Endothelial cell of umbilical vein (primary cell): ENCODE results near the gene FBXW4. TPM values are rescaled to one million over a fixed set of nuclear protein-coding genes. Genes with fewer than 3 reads are reported as not detected.

Experiments
- BruUV-seq: library from RNA; stranded (reverse); fragments of 400-500 nt; replicated peaks from 2 replicates; lab custom pipeline; 2021; lab: Mats Ljungman, UMichigan
- CTCF ChIA-PET: fragments of 300-600, 350-600 bp; sonication (Branson Sonifier 250); formaldehyde crosslinking; loops from one replicate; lab custom pipeline; 2021; ENCODE audit warnings: antibody characterized with exemption, inconsistent platforms; lab: Charles Lee
- POLR2A ChIA-PET: fragments of 300-600, 350-600 bp; sonication (Branson Sonifier 250); formaldehyde crosslinking; loops from one replicate; lab custom pipeline; 2021; ENCODE audit warnings: antibody characterized with exemption, inconsistent platforms; lab: Charles Lee
- DNase-seq: peaks from one replicate; pipeline ENCODE4 v3.0.0-alpha.2; 2011; ENCODE audit warnings: low read depth, low spot score
- FAIRE-seq: peaks from 2 replicates; lab custom pipeline; 2011; peaks lifted over from hg19 to GRCh38; lab: Jason Lieb, UNC
- H2AFZ ChIP-seq: 2 replicates; pipeline ENCODE4 v1.6.0; 2012; ENCODE audit warnings: low read depth, low read length, control low read depth, inconsistent platforms
- H3K27ac ChIP-seq: 2 replicates; pipeline ENCODE4 v1.5.1; 2011; ENCODE audit warnings: low read depth, mild to moderate bottlenecking, control low read depth, low read length, moderate library complexity; ENCODE audit not compliant: insufficient read depth
- H3K27me3 ChIP-seq, 2 experiments: 2 replicates each; pipeline versions ENCODE4 v1.6.0 to v1.6.1; 2011; ENCODE audit warnings: low read length in 2 of 2, mixed read lengths in 1 of 2; ENCODE audit not compliant: control insufficient read depth in 2 of 2, insufficient read depth in 2 of 2
- H3K36me3 ChIP-seq, 2 experiments: 2 replicates in 1 of 2; 3 replicates in 1 of 2; pipeline ENCODE4 v1.5.1; 2011; ENCODE audit warnings: low read length in 2 of 2, mild to moderate bottlenecking in 1 of 2, moderate library complexity in 1 of 2; ENCODE audit not compliant: control insufficient read depth in 2 of 2, insufficient read depth in 2 of 2; ENCODE audit errors: extremely low read depth in 1 of 2
- H3K4me1 ChIP-seq: 3 replicates; pipeline ENCODE4 v1.5.1; 2011; ENCODE audit warnings: mild to moderate bottlenecking, low read length; ENCODE audit not compliant: control insufficient read depth, insufficient read depth; ENCODE audit errors: extremely low read depth
- H3K4me2 ChIP-seq: 2 replicates; pipeline ENCODE4 v1.6.1; 2011; ENCODE audit warnings: low read length, control low read depth, mixed read lengths; ENCODE audit not compliant: insufficient read depth
- H3K4me3 ChIP-seq, 3 experiments: fragments of 200-600 bp in 1 of 3; sonication (generic), shearing (Covaris generic) in 1 of 3; replicated peaks in 1 of 3; 2 replicates each; pipeline ENCODE4 v1.5.1; 2011 to 2016; ENCODE audit warnings: control low read depth in 3 of 3, low read length in 3 of 3, mild to moderate bottlenecking in 2 of 3, inconsistent platforms in 1 of 3, low read depth in 1 of 3, moderate library complexity in 1 of 3; ENCODE audit not compliant: insufficient read depth in 1 of 3
- H3K79me2 ChIP-seq: 2 replicates; pipeline ENCODE4 v1.6.0; 2012; ENCODE audit warnings: low read length, inconsistent platforms; ENCODE audit not compliant: control insufficient read depth, insufficient read depth
- H3K9ac ChIP-seq: replicated peaks from 2 replicates; pipeline ENCODE3; 2011; ENCODE audit warnings: low read length, control low read depth; ENCODE audit not compliant: insufficient read depth; ENCODE audit errors: extremely low read depth
- H3K9me1 ChIP-seq: replicated peaks from 3 replicates; pipeline ENCODE4 v1.6.0; 2011; ENCODE audit warnings: mild to moderate bottlenecking, low read length; ENCODE audit not compliant: control insufficient read depth, insufficient read depth; ENCODE audit errors: extremely low read depth
- H3K9me3 ChIP-seq: replicated peaks from 2 replicates; pipeline ENCODE4 v1.5.1; 2012; ENCODE audit warnings: low read length, inconsistent platforms; ENCODE audit not compliant: control insufficient read depth, insufficient read depth
- H4K20me1 ChIP-seq: replicated peaks from 2 replicates; pipeline ENCODE3; 2011; ENCODE audit warnings: mild to moderate bottlenecking, low read length; ENCODE audit not compliant: control insufficient read depth, insufficient read depth; ENCODE audit errors: extremely low read depth
- EZH2 ChIP-seq: IDR thresholded peaks from 2 replicates; pipeline ENCODE4 v1.6.1; 2012; ENCODE audit warnings: borderline replicate concordance, low read depth, mild to moderate bottlenecking, moderate library complexity, low read length, inconsistent platforms; ENCODE audit not compliant: severe bottlenecking
- FOS ChIP-seq: IDR thresholded peaks from 2 replicates; pipeline ENCODE4 v1.6.1; 2011; ENCODE audit warnings: mild to moderate bottlenecking, low read length, moderate library complexity, borderline replicate concordance; ENCODE audit not compliant: insufficient read depth
- GATA2 ChIP-seq: IDR thresholded peaks from 2 replicates; pipeline ENCODE4 v1.7.0; 2011; ENCODE audit warnings: low read depth, mild to moderate bottlenecking, moderate library complexity, mixed read lengths, low read length; ENCODE audit not compliant: insufficient read length, insufficient read depth
- JUN ChIP-seq: IDR thresholded peaks from 2 replicates; pipeline ENCODE4 v1.6.1; 2011; ENCODE audit warnings: borderline replicate concordance, low read depth; ENCODE audit not compliant: insufficient read length, insufficient read depth
- MYC ChIP-seq: IDR thresholded peaks from one replicate; pipeline ENCODE4 v1.6.1; 2011; ENCODE audit warnings: mild to moderate bottlenecking, low read depth, low read length
- POLR2A ChIP-seq: IDR thresholded peaks from 2 replicates; pipeline ENCODE4 v1.6.1; 2012; ENCODE audit warnings: low read depth, mild to moderate bottlenecking, control low read depth, low read length
- POLR2AphosphoS5 ChIP-seq: IDR thresholded peaks from 2 replicates; pipeline ENCODE4 v1.6.1; 2012; ENCODE audit warnings: low read depth, mild to moderate bottlenecking, control low read depth, low read length, moderate library complexity; ENCODE audit not compliant: insufficient read depth
- dilution Hi-C: fragments of 300-500 bp; cut with MboI; formaldehyde crosslinking; loops from one replicate; pipeline ENCODE4 v1.15.0; 2019; ENCODE audit warnings: low sequenced_read_pairs; ENCODE audit not compliant: extremely low pct_ligation_motif_present
- intact Hi-C: fragments of 100-400 bp; cut with micrococcal nuclease; formaldehyde crosslinking; loops from one replicate; pipeline ENCODE4 v1.10.0; 2022
- polyA plus RNA-seq, 4 experiments: library from polyadenylated mRNA; depleted of rRNA in 3 of 4; stranded (reverse) in 3 of 4; unstranded in 1 of 4; fragments of >200 nt; gene quantifications; 2 replicates each; pipeline versions ENCODE4 v1.2.1 to v1.2.3, GENCODE V29; 2011 to 2012; ENCODE audit warnings: missing spikeins in 1 of 4
- total RNA-seq: library from RNA; stranded (reverse); gene quantifications from 2 replicates; pipeline ENCODE4 v1.2.3, GENCODE V29; 2021
- TF ChIP-seq, protein P1 (sequence below): IDR thresholded peaks from 2 replicates; pipeline ENCODE4 v1.6.1; 2011; ENCODE audit not compliant: insufficient read depth, insufficient read length
- TF ChIP-seq, protein P2 (sequence below), 2 donors: IDR thresholded peaks; 1 replicate in 1 of 2; 2 replicates in 1 of 2; pipeline ENCODE4 v1.5.1; 2011; ENCODE audit warnings: low read length in 2 of 2, mild to moderate bottlenecking in 2 of 2, moderate library complexity in 2 of 2, control low read depth in 1 of 2, inconsistent platforms in 1 of 2, low read depth in 1 of 2; ENCODE audit not compliant: insufficient read depth in 1 of 2; ENCODE audit errors: extremely low read depth in 1 of 2

FBXW4 gene
- total and polyA plus RNA-seq, 2 donors (not counting 3 experiments of a cell fraction or from before 2014, with no cell fraction given): 20.8 to 21.1 TPM

DNA sequence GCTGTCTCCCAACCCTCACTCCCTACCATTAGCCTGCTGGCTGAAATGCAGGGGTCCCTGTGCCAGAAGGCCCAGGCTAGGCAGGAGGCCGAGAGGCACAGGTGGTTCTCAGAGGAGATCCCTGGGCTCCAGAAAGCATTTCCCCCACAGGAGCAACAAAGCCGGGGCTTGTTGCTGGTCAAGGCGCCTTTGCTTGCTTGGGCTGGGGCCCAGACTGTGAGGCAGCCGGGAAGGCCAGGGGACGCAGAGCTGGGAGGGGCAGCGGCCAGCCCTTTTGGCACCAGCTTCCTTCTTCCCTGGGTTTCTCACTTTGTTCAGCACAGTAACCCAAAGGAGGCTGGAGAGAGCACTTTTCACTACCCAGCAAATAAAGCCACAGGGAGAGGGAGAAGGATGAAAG lies 48.6 kb downstream of the FBXW4 start:
- Histone ChIP-seq H3K9ac (no peak overlapping the region), H3K27me3 (no peaks in the 10 kb centered on the region), H3K4me2 (no peak overlapping the region), H3K79me2 (no peaks in the 10 kb centered on the region), H4K20me1 (no peaks in the 10 kb centered on the region), H3K9me3 (no peaks in the 10 kb centered on the region), H2AFZ (no peak overlapping the region), H3K27ac (no peak overlapping the region), H3K4me1 (no peaks in the 10 kb centered on the region), H3K4me3 (no peak overlapping the region), H3K9me1 (no peaks in the 10 kb centered on the region), H3K36me3 (peaks cover 0 to 2% of the 10 kb centered on the region in 2 experiments)
- BruUV-seq: no TSS peak
- TF ChIP-seq POLR2AphosphoS5: no peak
- no peak for TF ChIP-seq POLR2A
- no peak for TF ChIP-seq GATA2
- no peak for TF ChIP-seq EZH2
- TF ChIP-seq, protein P1, sequence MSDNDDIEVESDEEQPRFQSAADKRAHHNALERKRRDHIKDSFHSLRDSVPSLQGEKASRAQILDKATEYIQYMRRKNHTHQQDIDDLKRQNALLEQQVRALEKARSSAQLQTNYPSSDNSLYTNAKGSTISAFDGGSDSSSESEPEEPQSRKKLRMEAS: no peak
- FAIRE-seq (no peak), DNase-seq (no peak)
- POLR2A ChIA-PET: no interaction called here
- dilution Hi-C loops (no loop called here), intact Hi-C loops (no loop called here)
- CTCF ChIA-PET: interaction anchor here (1.4 kb wide), 1 partner anchor 91 kb away, joined by 3 read pairs; no protein-coding TSS in a partner anchor

DNA sequence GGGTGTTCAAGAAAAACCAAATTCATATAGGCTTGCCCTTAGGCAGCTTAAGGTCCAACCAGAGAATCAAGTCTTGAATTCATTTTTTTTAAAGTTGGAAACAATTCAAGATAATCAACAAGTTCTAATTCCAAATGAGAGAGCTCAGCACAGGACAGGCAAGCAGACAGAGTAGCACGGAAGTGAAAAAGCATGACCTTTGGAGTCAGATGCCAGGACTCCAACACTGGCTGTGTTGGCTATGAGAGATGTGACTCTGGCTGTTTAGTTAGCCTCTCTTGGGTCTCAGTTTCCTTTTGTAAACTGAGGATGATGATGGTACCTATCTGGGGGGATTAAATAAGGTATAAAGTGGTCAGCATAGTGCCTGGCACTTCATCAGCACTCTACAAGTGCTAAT lies 49.3 kb downstream of the FBXW4 start:
- H3K27ac ChIP-seq: no peak overlapping the region
- POLR2A ChIA-PET: no interaction called here
- DNase-seq: no peak
- intact Hi-C loops: no loop called here
- no peaks in the 10 kb centered on the region for H3K36me3 ChIP-seq
- no peaks in the 10 kb centered on the region for H3K27me3 ChIP-seq
- no TSS peak for BruUV-seq
- no peaks in the 10 kb centered on the region for H3K4me1 ChIP-seq
- CTCF ChIA-PET: no interaction called here
- H3K4me3 ChIP-seq: no peak overlapping the region
- H3K9me3 ChIP-seq: no peaks in the 10 kb centered on the region
- no peaks in the 10 kb centered on the region for H4K20me1 ChIP-seq
- no peak overlapping the region for H3K4me2 ChIP-seq
- TF ChIP-seq EZH2 (no peak), MYC (no peak), FOS (no peak), GATA2 (no peak), POLR2A (no peak), POLR2AphosphoS5 (no peak), JUN (no peak)
- TF ChIP-seq, protein P1: no peak
- TF ChIP-seq, protein P2, sequence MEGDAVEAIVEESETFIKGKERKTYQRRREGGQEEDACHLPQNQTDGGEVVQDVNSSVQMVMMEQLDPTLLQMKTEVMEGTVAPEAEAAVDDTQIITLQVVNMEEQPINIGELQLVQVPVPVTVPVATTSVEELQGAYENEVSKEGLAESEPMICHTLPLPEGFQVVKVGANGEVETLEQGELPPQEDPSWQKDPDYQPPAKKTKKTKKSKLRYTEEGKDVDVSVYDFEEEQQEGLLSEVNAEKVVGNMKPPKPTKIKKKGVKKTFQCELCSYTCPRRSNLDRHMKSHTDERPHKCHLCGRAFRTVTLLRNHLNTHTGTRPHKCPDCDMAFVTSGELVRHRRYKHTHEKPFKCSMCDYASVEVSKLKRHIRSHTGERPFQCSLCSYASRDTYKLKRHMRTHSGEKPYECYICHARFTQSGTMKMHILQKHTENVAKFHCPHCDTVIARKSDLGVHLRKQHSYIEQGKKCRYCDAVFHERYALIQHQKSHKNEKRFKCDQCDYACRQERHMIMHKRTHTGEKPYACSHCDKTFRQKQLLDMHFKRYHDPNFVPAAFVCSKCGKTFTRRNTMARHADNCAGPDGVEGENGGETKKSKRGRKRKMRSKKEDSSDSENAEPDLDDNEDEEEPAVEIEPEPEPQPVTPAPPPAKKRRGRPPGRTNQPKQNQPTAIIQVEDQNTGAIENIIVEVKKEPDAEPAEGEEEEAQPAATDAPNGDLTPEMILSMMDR (IDR thresholded peaks at IDR 0.05; ENCODE audit: extremely low read depth in 1 of 2, insufficient read depth in 1 of 2, low read depth in 1 of 2, low read length in 2 of 2): no peak
- H2AFZ ChIP-seq: no peak overlapping the region
- no peaks in the 10 kb centered on the region for H3K9me1 ChIP-seq
- no peaks in the 10 kb centered on the region for H3K79me2 ChIP-seq
- dilution Hi-C loops: no loop called here
- FAIRE-seq: no peak
- H3K9ac ChIP-seq: no peak overlapping the region
